ENCODE data around the gene MMP14. TPM values are rescaled to one million over a fixed set of nuclear protein-coding genes. Genes with fewer than 3 reads are reported as not detected.

The MMP14 gene
- total RNA-seq, 1 experiment from 2014 or later = 117 TPM

DNA sequence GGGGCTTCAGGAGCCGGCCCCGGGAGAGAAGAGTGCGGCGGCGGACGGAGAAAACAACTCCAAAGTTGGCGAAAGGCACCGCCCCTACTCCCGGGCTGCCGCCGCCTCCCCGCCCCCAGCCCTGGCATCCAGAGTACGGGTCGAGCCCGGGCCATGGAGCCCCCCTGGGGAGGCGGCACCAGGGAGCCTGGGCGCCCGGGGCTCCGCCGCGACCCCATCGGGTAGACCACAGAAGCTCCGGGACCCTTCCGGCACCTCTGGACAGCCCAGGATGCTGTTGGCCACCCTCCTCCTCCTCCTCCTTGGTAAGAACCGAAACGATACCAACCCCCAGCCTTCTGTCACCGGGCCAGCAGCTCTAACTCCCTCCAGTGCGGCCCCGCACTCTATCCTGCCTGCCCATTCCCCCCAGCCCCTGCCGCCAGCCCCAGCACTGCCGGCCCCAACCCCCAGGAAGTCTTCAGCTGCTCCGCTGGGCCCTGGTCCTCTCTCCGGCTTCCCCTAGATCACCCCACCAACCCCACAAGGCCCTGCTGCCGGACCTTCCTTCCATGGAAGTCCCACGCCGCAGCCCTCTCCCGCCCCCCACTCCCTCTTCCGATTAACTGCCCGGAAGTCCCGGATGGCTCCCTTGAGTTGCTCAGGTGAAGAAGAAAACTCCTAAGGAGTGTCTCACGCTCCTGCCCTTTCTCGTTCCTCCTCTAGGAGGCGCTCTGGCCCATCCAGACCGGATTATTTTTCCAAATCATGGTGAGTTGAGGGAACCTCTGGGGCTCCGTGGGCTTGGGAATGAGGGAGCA is 35.8 kb downstream of the MMP14 start:
- peak overlapping the region; percentile 87 for H3K4me3 ChIP-seq
- no peaks in the 10 kb centered on the region for H3K9me3 ChIP-seq (replicated peaks)
- H3K27me3 ChIP-seq (replicated peaks) = no peaks in the 10 kb centered on the region
- H3K27ac ChIP-seq = peak overlapping the region; percentile 81
- H3K4me1 ChIP-seq (replicated peaks) = peaks cover 16% of the 10 kb centered on the region
- H3K36me3 ChIP-seq = peaks cover 39% of the 10 kb centered on the region
- DNase-seq (ENCODE audit: low read depth in 1 of 2, low spot score in 2 of 2) = peak; percentile 73 to 75

DNA sequence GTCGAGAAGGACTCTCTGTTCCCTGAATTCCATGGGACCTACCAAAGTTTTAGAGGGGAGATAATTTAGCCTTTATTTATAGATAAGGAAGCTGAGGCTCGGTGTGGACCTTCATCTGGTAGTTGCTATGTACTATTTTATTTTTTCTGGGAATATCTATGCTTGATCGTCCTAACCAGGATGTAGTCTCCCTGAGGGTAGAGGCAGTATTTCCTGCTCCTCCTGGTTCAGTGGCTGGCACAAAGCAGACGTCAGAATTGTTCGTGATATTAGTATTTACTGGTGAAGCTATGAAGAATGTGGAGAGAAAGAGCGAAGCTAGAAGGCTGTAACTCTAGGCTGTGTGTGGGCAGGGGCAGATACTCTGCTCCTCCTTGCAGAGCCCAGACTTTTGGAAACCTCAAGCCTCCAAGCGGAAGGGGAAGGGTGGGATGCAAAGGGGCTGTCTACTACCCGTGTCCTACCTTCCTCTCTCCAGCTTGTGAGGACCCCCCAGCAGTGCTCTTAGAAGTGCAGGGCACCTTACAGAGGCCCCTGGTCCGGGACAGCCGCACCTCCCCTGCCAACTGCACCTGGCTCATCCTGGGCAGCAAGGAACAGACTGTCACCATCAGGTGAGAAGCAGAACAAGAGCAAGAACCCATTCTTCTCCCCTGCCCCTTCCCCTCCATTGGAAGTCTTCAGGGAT is 36.6 kb downstream of the MMP14 start:
- Histone ChIP-seq H3K27ac (peak overlapping the region; percentile 81), H3K27me3 (replicated peaks) (no peaks in the 10 kb centered on the region), H3K4me1 (replicated peaks) (peaks cover 16% of the 10 kb centered on the region), H3K9me3 (replicated peaks) (no peaks in the 10 kb centered on the region), H3K4me3 (peak overlapping the region; percentile 87), H3K36me3 (peaks cover 46% of the 10 kb centered on the region)
- DNase-seq (ENCODE audit: low read depth in 1 of 2, low spot score in 2 of 2) = no peak

DNA sequence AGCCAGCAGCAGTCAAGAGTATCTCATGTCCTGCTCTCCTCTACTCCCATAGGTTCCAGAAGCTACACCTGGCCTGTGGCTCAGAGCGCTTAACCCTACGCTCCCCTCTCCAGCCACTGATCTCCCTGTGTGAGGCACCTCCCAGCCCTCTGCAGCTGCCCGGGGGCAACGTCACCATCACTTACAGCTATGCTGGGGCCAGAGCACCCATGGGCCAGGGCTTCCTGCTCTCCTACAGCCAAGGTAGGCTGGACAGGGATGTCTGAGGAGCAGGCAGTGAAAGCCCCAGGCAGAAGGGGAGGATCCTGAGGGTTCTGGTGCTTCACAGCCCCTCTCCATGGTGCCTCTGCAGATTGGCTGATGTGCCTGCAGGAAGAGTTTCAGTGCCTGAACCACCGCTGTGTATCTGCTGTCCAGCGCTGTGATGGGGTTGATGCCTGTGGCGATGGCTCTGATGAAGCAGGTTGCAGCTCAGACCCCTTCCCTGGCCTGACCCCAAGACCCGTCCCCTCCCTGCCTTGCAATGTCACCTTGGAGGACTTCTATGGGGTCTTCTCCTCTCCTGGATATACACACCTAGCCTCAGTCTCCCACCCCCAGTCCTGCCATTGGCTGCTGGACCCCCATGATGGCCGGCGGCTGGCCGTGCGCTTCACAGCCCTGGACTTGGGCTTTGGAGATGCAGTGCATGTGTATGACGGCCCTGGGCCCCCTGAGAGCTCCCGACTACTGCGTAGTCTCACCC is 38.8 kb downstream of the MMP14 start:
- Histone ChIP-seq H3K27me3 (replicated peaks) (no peaks in the 10 kb centered on the region), H3K4me1 (replicated peaks) (peaks cover 16% of the 10 kb centered on the region), H3K9me3 (replicated peaks) (no peaks in the 10 kb centered on the region), H3K36me3 (peaks cover 47% of the 10 kb centered on the region), H3K27ac (no peak overlapping the region), H3K4me3 (no peak overlapping the region)
- DNase-seq (ENCODE audit: low read depth in 1 of 2, low spot score in 2 of 2) = no peak

DNA sequence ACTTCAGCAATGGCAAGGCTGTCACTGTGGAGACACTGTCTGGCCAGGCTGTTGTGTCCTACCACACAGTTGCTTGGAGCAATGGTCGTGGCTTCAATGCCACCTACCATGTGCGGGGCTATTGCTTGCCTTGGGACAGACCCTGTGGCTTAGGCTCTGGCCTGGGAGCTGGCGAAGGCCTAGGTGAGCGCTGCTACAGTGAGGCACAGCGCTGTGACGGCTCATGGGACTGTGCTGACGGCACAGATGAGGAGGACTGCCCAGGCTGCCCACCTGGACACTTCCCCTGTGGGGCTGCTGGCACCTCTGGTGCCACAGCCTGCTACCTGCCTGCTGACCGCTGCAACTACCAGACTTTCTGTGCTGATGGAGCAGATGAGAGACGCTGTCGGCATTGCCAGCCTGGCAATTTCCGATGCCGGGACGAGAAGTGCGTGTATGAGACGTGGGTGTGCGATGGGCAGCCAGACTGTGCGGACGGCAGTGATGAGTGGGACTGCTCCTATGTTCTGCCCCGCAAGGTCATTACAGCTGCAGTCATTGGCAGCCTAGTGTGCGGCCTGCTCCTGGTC is 39.4 kb downstream of the MMP14 start:
- Histone ChIP-seq H3K27ac (no peak overlapping the region), H3K9me3 (replicated peaks) (no peaks in the 10 kb centered on the region), H3K27me3 (replicated peaks) (no peaks in the 10 kb centered on the region), H3K4me3 (no peak overlapping the region), H3K4me1 (replicated peaks) (peaks cover 11% of the 10 kb centered on the region), H3K36me3 (peaks cover 47% of the 10 kb centered on the region)
- DNase-seq (ENCODE audit: low read depth in 1 of 2, low spot score in 2 of 2) = no peak

DNA sequence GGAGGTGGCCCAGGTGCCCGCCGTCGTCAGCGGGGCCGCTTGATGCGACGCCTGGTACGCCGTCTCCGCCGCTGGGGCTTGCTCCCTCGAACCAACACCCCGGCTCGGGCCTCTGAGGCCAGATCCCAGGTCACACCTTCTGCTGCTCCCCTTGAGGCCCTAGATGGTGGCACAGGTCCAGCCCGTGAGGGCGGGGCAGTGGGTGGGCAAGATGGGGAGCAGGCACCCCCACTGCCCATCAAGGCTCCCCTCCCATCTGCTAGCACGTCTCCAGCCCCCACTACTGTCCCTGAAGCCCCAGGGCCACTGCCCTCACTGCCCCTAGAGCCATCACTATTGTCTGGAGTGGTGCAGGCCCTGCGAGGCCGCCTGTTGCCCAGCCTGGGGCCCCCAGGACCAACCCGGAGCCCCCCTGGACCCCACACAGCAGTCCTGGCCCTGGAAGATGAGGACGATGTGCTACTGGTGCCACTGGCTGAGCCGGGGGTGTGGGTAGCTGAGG is 40.7 kb downstream of the MMP14 start:
- peaks cover 5% of the 10 kb centered on the region; the same call in 1 of the 2 replicates for H3K4me1 ChIP-seq (replicated peaks)
- H3K27me3 ChIP-seq (replicated peaks) = no peaks in the 10 kb centered on the region
- no peak overlapping the region for H3K27ac ChIP-seq
- peaks cover 47% of the 10 kb centered on the region for H3K36me3 ChIP-seq
- no peak overlapping the region for H3K4me3 ChIP-seq
- no peaks in the 10 kb centered on the region for H3K9me3 ChIP-seq (replicated peaks)
- DNase-seq (ENCODE audit: low read depth in 1 of 2, low spot score in 2 of 2) = no peak

DNA sequence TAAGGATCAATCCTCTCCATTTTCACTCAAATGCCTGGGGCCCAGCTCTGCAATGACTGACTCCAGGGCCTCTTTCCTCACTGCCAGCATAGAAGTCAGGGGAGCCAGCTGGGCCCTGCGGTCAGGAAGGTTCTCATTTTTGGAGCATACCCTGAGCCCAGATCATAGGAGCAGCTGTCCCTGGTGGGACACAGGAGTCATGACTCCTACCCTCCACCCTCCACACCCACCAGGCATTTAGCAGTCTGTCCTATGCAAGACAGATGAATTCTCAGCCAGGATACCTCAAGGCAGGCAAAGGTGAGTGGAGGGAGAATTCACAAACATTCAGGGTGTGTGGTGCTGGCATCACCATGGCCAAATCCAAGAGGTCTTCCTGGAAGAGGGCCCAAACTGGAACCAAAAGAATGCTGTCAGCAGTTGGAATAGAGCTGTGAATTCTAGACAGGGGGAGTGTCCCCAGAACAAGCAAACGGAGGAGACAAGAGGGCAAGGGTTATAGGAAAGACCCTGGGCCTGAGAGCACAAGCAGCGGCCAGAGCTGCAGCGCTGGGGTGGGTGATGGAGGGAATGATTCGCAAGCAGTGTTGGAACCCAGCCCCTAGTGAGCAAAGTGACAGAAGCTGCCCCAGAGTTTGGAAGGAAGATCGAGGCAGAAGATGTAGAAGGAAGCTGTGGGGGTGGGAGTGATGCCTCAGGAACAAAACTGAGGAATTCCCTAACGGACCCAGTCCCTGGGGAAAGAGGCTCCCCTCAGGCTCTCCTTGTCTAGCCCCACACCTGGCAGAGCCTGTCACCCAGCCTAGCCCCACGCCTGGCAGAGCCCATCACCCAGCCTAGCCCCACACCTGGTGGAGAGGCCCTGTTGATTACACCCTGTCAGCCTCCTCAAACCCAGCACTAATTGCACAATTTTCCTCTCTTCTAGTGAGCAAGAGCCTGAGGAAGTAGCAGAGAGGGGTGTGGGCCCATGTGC is 42.2 kb downstream of the MMP14 start:
- Histone ChIP-seq H3K27me3 (replicated peaks) (no peaks in the 10 kb centered on the region), H3K4me3 (no peak overlapping the region), H3K9me3 (replicated peaks) (no peaks in the 10 kb centered on the region), H3K36me3 (peaks cover 45% of the 10 kb centered on the region), H3K27ac (no peak overlapping the region), H3K4me1 (replicated peaks) (no peaks in the 10 kb centered on the region)
- no peak for DNase-seq (ENCODE audit: low read depth in 1 of 2, low spot score in 2 of 2)

DNA sequence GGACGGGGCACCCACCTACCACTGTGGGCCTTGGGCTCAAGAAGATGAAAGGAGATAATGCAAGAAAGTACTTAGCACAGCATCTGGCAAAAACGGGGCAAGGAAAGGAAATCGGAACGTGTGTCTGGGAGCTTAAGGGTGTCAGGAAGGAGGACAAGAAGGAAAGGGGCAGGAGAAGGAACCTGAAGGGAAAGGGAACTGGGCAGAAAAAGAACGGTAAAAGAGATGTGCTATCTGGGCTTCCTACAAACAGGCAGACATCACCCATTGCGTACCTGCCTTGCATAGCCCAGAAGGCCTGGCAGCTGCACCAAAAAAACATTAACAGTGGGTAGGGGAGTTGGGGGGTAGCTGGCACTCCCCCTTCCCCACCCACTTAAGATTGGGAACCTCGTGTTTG is 45.7 kb downstream of the MMP14 start:
- Histone ChIP-seq H3K9me3 (replicated peaks) (no peaks in the 10 kb centered on the region), H3K36me3 (peaks cover 12% of the 10 kb centered on the region), H3K4me3 (no peak overlapping the region), H3K4me1 (replicated peaks) (peaks cover 7% of the 10 kb centered on the region), H3K27me3 (replicated peaks) (no peaks in the 10 kb centered on the region), H3K27ac (no peak overlapping the region)
- no peak for DNase-seq (ENCODE audit: low read depth in 1 of 2, low spot score in 2 of 2)

DNA sequence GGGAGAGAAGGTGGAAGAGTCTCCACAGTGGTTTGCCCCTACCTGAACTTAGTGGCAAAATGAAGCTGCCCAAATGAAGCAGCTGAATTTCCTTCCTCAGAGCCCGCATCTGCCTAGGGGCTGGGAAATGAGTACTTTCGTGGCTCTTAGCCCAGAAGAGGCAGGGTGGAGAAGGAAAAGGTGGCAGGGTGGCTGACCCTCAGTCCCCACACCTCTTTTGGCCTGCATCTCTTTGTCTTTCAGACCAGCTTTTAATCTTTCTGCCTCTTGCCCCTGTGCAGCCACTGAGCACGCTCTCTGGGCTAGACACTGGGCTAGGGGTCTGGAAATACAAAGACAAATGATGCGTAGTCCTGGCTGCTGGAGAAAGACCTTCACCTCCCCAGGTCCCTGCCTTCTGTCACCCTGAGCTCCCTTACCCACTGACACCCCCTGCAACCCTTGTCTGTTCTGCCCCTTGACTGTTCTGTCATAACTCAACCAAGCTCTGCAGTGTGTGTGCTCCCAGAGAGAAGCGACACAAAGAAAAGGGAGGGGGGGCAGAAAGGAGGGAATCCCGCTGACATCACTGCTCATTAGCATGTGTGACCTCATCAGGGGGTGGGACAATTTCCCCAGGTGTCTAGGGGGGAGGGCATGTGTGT is 46.3 kb downstream of the MMP14 start:
- Histone ChIP-seq H3K36me3 (peaks cover 6% of the 10 kb centered on the region), H3K9me3 (replicated peaks) (no peaks in the 10 kb centered on the region), H3K4me1 (replicated peaks) (peaks cover 8% of the 10 kb centered on the region), H3K27me3 (replicated peaks) (no peaks in the 10 kb centered on the region), H3K27ac (no peak overlapping the region), H3K4me3 (no peak overlapping the region)
- DNase-seq (ENCODE audit: low read depth in 1 of 2, low spot score in 2 of 2) = no peak

DNA sequence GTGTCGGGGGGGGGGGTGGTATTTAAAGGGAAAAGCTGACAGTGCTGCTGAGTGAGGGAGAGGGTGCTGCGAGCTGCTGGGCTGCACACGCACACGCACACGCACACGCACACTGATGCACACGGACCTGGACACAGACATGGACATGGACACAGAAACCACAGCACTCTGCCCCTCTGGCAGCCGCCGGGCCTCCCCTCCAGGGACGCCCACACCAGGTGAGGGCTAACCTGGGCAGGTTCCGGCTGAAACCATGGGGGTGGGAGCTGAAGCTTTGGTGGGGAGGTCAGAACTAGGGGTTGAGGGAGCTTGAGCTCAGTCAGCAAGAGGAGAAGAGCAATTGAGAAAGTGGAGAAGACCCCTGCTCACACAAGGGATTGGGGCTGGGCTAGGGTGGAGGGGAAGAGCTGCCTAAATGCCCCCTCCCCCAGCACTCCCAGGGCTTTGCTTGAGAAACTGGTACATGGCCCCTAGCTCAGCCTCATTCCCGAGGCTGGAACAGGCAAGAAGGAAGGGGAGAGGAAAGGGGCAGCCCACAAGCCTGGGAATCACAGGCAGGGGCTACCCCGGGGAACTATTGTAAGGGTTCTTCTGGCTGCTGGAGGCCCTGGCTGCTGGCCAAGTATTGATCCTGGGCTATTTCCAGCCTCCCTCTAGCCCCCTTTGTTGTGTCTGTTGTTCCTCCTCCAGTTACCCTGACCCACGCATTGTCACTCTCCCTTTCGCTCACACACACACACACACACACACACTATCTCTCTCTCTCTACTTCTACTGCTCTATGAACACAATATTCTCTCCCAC is 47.0 kb downstream of the MMP14 start, which contains the start of gene REM2:
REM2 (plus strand) TSS at position 50 of the 804 bp plus-strand sequence; CDS start at position 116, 66 bp downstream.
- Histone ChIP-seq H3K4me1 (replicated peaks) (peaks cover 13% of the 10 kb centered on the region), H3K27me3 (replicated peaks) (no peaks in the 10 kb centered on the region), H3K4me3 (no peak within 1 kb of the TSS), H3K36me3 (peaks cover 3% of the 10 kb centered on the region; the same call in 1 of the 2 replicates), H3K27ac (no peak within 1 kb of the TSS), H3K9me3 (replicated peaks) (no peaks in the 10 kb centered on the region)
- DNase-seq (ENCODE audit: low read depth in 1 of 2, low spot score in 2 of 2) = no peak

DNA sequence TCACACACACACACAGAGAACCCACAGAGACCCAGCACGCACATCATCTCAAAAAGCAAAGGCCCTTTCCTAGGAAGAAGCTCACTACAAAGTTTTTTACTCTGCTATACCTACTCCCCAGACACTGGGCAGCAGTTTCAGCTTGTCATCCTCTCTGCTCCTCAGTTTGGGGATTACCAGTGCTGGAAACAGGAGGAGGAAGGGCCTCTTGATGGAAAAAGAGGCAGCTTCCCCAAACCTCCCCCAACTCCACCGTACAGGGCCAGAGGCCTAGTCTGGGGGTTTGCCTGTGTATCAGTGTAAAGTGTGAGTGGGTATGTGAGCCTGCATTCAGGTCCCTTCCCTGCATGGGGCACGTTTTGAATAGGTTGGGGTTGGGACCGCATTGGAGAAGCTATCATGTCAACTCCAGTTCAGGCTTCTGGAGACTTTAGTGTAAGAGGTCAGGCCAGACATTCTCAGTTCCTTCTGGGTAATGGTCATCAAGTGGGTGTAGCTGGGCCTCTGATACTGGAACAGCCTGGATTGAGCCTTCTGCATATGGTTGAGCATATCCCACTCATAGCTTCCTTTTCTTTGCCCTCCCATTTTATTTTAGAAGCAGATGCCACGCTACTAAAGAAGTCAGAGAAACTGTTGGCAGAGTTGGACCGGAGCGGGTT is 47.8 kb downstream of the MMP14 start:
- no peak overlapping the region for H3K27ac ChIP-seq
- no peak for DNase-seq (ENCODE audit: low read depth in 1 of 2, low spot score in 2 of 2)
- H3K36me3 ChIP-seq = peaks cover 3% of the 10 kb centered on the region; the same call in 1 of the 2 replicates
- no peak overlapping the region for H3K4me3 ChIP-seq
- no peaks in the 10 kb centered on the region for H3K9me3 ChIP-seq (replicated peaks)
- peaks cover 13% of the 10 kb centered on the region for H3K4me1 ChIP-seq (replicated peaks)
- no peaks in the 10 kb centered on the region for H3K27me3 ChIP-seq (replicated peaks)
